Measurements from ENCODE around the gene TRAM2. TPM values are rescaled to one million over a fixed set of nuclear protein-coding genes. Genes with fewer than 3 reads are reported as not detected.

The TRAM2 gene
- total RNA-seq, 1 donor from 2014 or later: 3.5 TPM

GRCh38 chr6:52566201-52566600 lies 10.7 kb downstream of the TRAM2 start:
- ATAC-seq: no peak

DNA sequence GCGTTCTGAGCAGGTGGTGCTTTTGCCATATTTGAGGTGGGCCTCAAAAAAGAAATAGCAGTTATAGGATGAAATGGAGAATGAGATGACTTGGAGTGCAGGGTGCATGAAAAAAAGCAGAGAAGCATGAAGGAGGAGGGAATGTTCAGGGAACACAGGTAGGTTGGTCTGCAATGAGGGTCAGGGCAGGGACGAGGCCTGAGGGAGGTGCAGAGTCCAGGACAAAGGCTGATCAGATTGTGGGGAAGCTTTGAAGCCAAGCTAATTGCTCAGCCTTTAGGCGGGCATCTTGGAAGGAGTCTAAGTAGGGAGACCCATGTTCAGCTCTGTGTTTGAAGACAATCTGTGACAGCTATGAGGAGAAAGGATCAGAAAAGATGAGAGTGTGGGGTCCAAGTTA lies 12.0 kb downstream of the TRAM2 start:
- no peak for ATAC-seq

GRCh38 chr6:52562911-52563310 lies 13.9 kb downstream of the TRAM2 start:
- no peak for ATAC-seq

- no peak for ATAC-seq
Observed at GRCh38 chr6:52560462-52560861, 16.4 kb downstream of the TRAM2 start.

- ATAC-seq: no peak
Observed at GRCh38 chr6:52558266-52559000, 18.4 kb downstream of the TRAM2 start.

- no peak for ATAC-seq
Observed at GRCh38 chr6:52557389-52558265, 19.2 kb downstream of the TRAM2 start.

DNA sequence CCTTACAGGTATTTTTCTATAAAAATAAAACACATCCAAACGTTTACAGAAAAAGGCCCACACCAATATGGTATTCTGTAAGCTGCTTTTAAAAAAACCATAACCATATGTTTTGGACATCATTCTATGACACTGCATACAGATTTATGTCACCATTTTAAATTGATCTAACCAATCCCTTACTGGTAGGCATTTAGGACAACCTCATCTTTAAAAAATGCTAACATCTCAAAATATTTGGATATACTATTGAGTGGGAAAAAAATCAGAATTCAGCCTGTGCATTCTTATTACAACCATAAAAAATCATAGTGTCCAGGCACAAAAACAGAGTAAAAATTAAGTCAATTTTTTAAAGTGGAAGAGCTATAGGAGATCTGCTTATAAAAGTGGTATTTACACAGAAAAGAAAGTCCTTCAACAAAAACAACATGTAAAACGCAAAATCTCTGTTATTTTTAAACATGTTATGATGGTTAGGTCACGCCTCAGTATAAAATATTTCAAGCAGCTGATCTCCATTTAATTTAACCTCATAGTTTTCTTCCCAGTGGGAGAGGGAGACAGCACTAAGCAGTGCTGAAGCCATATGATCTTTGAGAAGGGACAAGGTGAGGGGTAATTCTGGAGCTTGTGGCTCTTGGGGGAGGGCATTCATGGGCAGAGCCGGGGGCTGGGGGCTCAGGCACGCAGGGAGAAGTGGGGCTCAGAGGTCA lies 21.2 kb downstream of the TRAM2 start:
- no peak for ATAC-seq

DNA sequence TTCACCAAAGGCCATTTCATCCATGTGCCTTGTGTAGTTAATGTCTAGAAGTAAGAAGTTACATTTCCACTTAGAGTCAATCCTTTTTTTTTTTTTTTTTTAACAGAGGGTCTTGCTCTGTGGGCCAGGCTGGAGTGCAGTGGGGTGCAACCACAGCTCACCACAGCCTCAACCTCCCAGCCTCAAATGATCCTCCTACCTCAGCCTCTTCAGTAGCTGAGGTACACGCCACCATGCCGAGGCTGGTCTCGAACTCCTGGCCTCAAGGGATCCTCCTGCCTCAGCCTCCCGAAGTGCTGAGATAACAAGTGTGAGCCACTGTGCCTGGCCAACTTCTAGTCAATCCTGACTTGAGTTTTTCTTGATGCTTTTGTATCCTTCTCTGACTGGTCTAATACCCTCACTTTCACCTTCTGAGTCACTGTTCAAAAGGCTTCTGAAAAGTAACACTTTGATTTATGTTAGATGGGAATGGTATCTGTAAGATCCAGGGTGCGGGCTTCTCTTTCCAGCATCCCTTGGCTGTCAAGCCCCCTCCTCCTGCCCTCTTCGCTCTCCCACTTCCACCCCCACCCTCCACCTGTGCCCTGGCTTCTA lies 22.1 kb downstream of the TRAM2 start:
- no peak for ATAC-seq

- no peak for ATAC-seq
Observed at GRCh38 chr6:52553719-52554118, 23.1 kb downstream of the TRAM2 start.

- no peak for ATAC-seq
Observed at GRCh38 chr6:52553158-52553557, 23.7 kb downstream of the TRAM2 start.

DNA sequence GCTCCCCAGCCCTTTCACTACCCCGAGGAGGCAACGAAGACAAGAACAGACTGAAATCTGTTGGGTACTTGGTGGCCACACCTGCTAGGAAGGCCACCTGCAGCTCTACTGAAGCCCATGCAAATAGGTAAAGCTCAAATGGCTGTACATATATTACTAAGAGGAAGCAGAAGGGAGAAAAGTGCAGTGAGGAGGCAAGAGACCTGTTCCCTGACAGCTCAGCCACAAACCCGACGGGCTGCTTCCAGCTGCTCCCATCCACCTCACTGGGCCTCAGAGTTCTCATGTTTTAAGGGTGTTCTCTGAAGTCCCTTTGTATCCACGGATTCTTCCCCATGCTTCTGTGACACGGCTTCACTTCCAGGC lies 24.6 kb downstream of the TRAM2 start:
- peak; percentile 51 for ATAC-seq

- ATAC-seq: peak; percentile 35
Observed at GRCh38 chr6:52551483-52552277, 25.2 kb downstream of the TRAM2 start.

DNA sequence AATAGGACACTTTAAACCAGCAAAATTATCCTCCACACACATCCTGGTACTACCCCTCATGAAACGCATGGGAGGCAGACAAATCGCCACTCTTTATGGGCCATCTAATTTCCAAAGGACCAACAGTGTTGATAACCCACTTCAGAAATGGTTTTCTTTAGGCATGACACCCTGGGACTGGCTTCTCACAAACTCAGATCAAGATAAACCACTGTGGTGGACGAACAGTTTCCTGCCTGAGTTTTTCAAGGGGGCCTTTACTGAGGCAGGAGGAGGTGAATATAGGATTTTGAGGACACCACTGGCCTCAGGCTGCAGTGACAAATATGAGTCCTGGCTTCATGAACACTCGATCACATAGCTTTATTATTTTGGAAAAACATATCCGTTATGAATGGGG lies 26.0 kb downstream of the TRAM2 start:
- ATAC-seq: no peak

DNA sequence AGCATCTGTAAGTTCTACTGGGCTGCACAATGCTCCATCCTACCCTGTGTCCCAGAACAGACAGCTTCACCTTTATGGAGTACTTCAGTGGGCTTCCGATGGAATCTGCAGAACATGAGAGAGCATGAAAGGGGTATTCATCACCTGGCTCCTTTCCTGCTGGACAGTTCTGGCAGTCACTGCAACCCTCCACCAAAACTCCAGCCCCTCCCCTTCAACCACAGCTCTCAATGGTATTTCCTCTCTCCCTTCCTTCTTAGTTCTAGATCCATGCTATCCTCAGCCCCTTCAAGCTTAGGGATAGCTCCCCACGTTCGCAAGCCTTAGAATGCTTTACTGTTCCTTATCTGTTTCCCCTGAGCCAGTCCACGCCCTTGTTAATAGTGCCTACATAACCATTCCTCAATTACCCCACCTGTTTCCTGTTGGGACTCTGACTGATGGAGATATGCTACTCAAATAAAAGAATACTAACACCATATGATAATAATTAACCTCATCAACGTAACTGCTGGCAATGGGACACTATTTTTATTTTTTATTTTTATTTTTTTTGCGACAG lies 26.8 kb downstream of the TRAM2 start:
- no peak for ATAC-seq

DNA sequence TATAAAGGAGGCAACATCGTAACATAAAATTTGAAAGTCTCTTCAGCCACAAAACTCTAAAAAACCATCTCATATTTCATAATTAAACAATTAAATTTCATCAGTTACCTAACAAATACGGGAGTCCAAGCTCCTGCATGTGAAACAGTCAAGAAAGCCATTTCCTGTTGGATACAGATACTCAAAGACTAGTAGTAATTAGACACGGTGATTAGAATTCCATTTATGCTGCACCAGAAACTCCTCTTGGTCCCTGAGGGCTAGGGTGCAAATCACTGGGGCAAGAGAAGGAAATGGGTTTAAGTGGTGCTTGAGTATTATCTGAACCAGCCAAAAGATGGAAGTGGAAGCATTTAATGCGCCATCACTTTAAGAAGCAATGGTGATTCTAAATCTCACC lies 27.4 kb downstream of the TRAM2 start:
- no peak for ATAC-seq

DNA sequence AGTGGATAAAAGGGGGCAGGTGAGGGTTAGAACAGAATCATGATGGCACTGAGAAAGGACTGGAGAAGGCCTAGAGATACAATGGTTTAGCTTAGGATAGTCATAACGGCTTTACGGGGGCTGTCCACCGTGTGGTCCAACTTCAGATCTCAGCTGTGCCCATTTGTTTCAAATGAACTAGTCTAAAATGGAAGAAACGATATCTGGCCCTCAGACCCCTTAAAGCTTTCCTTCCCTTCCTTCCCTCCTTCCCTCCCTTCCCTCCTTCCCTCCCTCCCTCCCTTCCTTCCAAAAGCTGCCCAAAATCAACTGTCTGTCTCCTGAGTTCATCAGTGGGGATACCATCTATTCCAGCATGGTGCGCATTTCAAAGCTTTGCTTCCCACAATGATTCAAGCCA lies 27.9 kb downstream of the TRAM2 start:
- ATAC-seq: no peak

DNA sequence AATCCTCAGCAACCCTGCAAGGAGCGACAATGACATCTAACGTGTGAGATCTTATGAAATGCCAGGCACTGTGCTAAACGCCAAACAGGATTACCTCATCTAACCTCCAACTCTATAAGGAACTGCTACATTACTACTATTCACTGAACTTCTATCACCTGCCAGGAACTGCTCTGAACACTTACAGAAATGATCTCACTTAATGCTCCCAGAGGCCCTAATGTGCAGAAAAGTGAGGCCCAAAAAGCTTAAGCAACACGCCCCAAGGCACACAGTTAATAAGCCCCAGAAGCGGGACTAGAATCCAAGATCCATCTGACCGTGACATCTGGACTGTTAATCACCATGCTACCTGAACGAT lies 28.5 kb downstream of the TRAM2 start:
- no peak for ATAC-seq

DNA sequence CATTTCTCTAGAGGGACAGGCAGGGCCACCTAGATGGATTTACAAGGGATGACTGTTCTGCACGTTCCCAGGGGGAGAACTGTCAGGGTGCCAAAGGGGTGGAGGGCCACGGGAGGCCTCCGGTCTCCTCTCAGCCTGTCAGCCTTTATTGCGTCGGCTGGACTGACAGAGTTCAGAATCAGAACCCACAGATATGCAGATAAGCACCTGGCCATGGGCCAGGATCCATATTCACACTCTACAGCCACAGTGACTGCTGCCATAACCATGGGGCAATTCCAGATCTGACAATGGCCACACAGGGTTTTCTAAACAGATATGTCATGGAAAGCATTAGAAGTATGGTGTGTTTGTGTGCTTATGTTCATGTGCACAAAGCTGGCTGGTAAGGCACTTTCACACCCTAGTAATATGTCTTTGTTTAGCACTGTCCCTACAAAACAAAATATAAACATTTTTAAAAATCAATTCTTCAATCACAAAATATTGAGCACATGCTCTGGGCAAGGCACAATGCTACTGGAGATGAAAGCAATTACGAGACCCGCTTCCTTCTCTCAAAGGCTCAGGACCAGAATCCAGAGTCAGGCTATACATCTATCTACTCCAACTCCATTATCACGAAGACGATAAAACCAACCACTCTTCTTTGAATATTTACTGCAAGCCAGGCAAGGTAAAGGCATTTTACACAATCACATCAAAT lies 29.1 kb downstream of the TRAM2 start:
- ATAC-seq: no peak

GRCh38 chr6:52546678-52547077 lies 30.2 kb downstream of the TRAM2 start:
- no peak for ATAC-seq

GRCh38 chr6:52546192-52546591 lies 30.7 kb downstream of the TRAM2 start:
- ATAC-seq: no peak

DNA sequence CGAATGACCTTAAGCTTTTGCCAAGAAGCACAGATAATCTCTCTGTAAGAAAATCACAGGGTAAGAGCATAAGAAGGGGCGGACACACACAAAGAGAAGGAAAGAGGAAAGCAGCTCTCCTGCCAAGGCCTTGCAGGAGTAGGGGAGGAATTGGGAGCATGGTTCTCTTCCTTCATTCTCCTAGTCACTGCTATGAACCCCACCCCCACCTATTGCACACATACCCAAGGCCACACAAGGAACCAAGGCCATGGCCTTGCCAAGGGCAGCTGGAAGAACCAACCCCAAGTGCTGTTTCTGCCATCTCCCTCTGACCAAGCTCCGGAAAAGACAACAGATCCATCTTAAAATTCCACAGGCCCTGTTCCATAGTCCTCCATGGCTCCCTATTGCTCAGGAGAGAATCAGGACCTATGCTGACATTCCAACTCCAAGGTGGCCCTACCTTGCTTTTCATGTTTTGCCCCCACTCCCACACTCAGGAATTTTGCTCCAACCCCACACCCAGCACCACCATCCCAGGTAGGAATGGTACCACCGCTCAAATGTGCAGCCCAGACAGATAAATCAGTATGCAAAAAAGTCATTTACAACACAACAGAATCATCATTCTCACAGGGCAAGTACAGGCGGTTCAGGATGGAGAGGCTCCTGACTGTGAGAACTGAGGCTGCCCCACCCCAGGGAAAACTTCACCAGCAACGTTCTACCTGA lies 31.3 kb downstream of the TRAM2 start:
- no peak for ATAC-seq

All from esophagus mucosa (tissue), 1 donor.